ENCODE results near the gene EEFSEC.

- TF ChIP-seq EZH2phosphoT487 (IDR thresholded peaks at IDR 0.05; ENCODE audit: insufficient read depth, low read depth) = no peak
- no peak for TF ChIP-seq EZH2 (IDR thresholded peaks at IDR 0.05; ENCODE audit: insufficient read depth, poor library complexity, severe bottlenecking)
Observed at GRCh38 chr3:128317101-128317697, 163.9 kb downstream of the EEFSEC start.

Data from GM23248 (cell line).